GM21786 (cell line): ENCODE data around the gene PTPA.

ENCODE experiments used
- ATAC-seq: cut with Tn5 transposase; IDR thresholded peaks from one replicate; pipeline ENCODE4 v1.9.1; 2021; ENCODE audit not compliant: unreplicated experiment

Gene PTPA

DNA sequence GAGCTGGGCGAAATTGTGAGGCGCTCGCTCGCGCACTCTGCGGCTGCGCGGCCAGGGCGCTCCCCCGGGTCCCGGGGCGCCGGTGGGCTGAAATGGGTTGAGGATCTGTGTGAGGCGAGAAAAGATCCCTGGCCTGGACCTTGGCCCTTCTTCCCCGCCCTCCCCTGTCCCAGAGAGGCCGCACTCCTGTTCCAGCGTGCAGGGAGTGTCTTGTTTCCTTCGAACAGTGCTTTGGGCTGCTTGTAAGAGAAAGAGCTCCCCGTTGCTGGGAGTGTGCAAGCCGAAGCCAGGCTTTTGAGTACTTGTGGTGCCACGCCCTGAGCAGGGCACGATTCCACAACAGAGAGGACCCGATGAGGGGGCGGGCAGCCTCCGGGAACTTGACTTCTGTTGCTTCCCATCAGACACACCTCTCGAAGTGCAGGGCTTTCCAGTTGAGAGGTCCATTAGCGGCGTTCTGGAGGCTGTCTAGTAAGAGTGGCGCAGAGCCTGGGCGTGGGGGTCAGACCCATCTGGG lies 29.8 kb upstream of the PTPA start:
- no peak for ATAC-seq

DNA sequence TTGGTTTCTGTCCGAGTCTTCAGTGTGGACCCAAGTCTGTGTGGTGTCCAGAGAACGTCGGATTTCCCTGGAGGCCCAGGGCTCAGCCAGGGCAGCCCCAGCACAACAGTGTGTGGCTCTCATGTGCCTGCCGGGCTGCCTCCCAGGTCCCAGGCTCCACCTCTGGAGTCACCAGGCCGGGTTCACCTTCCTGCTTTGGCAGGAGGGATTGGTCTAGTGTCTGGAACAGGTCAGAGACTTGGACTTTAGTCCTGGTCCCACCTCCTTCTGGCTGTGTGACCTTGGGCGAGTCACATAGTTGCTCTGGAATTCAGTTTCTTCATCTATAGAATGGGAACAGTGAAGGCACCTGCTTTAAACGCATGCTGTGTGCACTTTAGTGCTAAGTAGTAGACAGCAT lies 27.1 kb upstream of the PTPA start:
- ATAC-seq, result no peak

- ATAC-seq, result no peak
These were observed 22.0 kb upstream of the PTPA start for GRCh38 chr9:129089246-129089645.

DNA sequence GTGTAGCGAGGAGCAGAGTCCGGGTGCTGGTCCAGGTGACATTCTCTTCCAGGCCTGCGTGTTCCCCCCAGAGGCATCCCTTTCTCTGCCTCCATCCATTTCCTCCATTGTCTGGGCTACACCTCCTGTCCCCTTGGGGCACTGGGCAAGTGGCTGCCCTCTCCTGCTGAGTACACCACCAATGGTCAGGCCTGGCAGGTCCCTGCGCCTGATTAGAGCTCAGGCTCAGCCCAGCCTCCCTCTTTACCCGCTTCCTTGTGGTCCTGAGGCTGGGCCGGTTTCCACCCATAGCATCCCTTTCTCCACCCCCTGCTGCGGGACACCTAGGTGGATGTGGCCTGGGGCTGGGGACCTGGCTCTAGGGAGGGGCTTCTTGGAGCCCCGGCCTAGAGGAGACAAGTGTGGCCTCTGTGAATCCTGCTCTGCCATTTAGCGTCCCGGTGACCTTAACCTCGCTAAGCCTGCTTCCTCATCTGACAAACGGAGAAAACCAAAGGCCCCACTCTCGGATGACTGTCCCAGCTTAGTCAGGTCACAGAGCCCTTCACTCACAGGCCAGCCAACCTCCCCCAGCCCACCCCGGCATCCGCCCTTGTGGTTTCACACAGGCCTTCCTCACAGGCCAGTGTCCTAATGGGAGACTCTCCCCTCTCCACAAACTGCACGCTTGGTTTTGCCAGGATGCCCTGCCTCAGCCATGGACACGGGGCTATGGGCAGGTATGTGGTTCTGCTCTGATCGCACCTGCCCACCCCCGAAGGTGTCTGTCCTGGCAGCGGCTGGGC lies 17.4 kb upstream of the PTPA start:
- no peak for ATAC-seq

DNA sequence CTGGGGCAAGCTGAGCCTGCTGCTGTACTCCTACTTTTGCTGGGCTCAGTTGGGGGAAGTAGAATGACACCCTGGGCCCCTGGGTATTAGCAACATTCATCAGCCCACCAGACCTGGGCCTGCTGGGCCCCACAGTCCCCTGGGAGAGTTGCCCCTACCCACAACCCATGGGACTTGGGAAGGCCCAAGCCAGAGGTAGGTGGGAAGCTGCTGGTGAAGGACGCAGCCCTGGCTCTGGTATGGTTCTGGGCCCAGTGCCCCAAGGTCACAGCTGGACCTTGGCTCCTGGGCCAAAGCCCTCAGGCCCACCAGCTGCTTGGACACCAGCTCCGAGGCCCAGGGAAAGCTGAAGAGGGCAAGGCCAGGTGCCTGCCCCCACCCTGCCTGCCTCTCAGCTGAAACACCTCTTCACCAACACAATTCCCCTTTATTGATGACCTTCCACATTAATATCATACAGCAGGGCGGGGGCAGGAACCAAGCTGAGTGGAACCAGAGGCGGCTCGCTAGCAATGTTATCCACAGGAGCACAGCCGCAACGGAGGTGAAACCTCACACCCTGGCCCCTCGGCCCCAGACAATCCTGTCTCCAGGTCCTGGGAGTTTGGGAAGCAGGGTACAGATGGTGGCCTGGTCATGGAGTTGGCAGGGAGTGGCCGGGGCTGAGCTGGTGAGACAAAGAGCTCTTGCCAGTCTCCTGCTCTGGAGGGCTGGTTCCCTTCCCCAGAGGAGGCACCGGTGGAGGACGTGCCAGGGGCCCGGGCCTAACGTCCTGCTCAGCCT lies 16.6 kb upstream of the PTPA start:
- no peak for ATAC-seq

DNA sequence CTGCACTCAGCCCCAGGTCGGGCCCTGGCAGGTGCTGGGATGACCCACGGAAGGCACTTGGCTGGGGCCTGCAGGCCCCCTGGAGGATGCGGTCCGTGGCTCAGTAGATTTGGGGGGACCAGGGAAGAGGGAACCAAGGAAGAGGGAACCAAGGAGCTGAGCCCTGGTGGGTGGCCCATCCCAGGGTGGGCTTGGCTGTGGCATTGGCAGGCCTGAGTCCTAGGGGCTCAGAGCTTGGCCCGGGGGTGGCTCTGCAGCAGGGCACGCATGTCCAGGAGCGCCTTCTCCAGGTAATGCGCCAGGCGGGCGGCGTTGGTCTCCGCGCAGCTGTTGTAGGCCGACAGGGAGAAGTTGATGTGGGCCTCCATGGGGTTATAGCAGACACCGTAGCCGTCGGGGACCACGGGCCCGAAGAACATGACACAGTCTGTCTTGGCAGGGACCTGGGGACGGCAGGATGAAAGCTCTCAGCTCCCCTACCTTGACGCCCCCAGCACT lies 16.0 kb upstream of the PTPA start:
- no peak for ATAC-seq

DNA sequence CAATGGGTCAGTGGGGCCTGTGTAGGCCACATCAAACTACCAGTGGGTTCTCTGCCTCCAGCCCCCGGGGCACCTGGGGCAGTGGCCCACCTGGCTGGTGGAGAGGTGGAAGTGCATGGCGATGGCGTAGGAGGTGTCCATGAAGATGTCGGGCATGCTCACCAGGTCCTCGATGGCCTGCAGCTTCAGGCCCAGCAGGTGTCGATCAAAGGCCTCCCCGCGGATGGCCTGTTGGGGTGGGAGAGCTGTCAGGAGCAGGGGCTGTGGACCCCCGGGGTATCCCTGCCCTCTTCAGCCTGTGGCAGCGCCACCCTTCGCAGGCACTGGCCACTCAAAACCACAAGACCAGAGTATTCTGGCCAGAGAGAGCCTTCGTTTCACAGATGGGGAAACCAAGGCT lies 15.3 kb upstream of the PTPA start:
- no peak for ATAC-seq

GRCh38 chr9:129097671-129098306 lies 13.4 kb upstream of the PTPA start:
- ATAC-seq, result no peak

DNA sequence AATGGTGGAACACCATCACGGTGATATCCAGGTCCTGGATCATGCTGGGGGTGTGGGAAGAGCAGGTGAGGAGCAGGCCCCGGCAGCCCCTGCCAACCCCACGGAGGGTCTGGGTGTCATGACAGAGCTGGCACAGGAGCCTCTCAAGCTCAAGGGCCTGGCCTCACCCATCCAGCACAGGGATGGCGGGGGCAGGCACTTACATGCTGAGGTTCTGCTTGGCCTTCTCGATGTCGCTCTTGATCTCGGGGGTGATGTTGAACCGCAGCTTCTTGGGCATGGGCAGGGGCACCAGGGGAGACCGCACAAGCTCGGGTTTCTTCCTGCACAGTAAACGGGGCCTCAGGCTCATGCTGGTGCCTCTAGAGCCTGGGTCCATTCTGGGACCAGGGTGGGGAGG lies 12.9 kb upstream of the PTPA start:
- ATAC-seq, result no peak

DNA sequence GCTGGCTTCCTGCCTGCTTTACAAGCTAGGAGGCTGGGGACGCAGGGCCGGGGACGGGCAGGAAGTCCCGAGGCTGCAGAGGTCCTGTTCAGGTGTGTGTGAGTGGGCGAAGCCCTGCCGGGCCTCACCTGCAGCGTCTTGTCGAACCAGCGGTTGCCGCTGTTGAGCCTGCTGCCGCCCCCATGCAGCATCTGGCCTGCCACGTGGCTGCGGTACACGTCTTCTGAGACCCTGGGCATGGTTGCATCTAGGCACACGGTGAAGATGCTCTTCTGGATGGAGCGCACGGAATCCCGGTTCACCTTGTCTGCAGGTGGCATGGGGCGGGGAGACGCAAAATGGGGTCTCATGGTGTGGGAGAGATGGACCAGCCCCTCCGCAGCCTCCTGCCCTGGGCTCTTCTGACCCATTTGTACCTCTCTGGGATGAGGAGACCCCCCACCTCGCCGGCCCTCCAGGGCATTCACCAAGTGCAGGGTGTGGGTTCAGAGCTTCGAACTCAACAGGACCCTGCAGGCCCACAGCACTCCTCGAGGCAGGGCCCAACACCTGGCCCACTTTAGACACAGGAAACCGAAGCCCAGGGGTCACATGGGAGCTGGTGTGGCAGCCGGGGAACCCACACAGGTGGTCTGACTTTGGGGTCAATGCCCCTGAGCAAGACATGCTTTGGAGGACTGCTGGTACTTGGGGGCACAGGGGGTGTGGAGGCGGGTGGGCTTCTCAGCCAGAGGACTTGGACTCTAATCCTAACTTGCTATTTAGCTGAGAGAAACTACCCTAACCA lies 10.6 kb upstream of the PTPA start:
- no peak for ATAC-seq

- ATAC-seq, result no peak
These were observed 9.9 kb upstream of the PTPA start for GRCh38 chr9:129101279-129101678.

DNA sequence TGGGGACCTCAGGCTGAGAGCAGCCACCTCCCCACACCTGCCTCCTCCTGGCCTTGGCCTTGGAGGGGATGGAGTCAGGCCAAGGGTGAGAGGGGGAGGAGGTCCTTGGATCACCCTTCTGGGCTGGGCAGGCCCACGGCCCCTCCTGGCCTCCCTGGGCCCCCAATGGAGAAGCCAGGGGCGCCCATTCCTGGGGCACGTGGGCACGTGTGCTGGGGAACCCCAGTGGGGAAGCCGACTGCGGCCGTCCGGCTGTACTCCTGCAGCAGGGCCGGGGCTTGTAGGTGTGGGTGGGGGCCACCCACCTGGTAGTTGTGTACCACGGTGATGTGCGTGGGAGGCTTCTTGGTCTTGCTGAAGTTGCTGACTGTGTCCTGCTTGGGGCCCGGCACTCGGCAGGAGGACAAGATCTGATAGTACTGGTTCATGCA lies 9.1 kb upstream of the PTPA start:
- no peak for ATAC-seq

DNA sequence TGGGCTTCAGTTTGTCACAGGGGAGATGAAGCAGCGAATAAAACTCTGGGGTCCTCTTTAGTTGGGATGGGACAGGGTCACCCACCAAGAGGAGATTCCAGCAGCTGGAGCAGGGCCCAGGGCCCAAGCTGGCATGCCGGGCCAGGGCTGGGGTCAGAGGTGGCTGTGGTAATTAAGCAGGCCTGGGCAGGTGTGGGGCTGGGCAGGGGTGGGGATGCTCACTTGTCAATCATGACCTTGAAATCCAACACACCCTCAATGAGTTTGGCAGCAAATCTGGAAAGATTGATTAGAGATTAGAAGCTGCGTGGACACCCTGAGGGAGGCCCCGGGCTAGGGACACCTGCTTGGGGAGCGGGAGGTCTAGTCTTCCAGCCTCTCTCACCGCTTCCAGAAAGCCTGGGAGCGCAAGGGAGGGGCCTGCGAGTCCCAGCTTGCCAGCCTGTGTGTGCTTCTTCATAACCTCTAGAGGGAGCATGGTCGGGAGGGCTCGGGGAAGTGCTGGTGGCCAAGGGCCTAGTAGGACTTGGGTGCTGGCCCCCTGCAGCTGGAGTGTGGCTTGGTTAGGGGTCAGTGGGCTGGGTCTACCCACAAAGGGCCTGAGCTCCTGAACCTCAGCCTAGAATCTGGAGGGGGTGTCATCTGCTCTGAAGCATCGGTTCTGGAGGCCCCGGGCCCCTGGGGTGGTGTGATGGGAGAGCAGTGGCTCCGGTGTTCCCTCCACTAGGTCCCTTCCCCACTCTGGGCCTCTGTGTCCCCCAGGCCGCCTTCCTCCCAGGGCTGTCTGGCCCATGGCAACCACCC lies 8.2 kb upstream of the PTPA start:
- ATAC-seq, result no peak

DNA sequence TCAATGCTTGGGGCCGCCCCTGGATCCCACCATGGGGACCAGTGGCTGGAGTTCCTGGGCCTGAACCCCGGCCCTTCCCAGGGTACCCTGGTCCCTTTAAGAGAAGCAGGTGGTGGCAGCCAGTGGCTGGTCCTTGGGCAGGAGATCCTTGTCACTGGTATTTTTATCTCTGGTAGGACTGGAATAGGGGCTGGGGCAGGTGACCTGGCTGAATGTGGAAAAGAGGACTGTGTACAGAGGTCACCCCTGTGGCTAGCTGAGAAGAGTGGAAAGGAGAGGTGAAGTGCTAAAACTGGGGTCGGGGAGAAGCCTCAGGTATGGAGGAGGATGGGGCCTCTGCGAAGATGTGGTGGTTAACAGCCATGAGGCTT lies 7.6 kb upstream of the PTPA start:
- no peak for ATAC-seq

DNA sequence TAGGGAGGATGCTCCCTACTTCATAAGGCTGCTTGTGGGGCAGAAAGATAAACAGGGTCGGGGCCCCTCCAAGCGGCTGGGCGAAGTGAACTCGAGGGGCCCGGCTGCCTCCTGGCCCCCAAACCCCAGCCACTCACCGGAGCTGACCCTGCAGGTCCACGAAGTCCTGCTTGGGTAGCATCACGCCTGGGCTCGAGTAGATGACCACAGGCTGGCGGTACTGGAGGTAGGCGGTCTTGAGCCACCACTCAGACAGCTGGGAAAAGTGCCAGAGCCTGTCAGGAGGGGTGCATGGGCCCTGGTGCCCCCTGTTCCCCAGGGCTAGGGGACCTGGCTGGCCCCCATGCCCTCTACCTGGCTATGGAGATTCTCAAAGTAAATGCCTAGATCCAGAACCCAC lies 7.2 kb upstream of the PTPA start:
- ATAC-seq, result no peak

- no peak for ATAC-seq
These were observed 5.1 kb upstream of the PTPA start for GRCh38 chr9:129105857-129106694.

GRCh38 chr9:129107651-129108050 lies 3.6 kb upstream of the PTPA start:
- ATAC-seq, result no peak

GRCh38 chr9:129108083-129108804 lies 3.0 kb upstream of the PTPA start:
- no peak for ATAC-seq
